Measurements from ENCODE around the gene IGSF3. TPM values are rescaled to one million over a fixed set of nuclear protein-coding genes. Genes with fewer than 3 reads are reported as not detected.
"Not testable (repeated sequence)": the region's sequence is repeated elsewhere in the genome, so short reads cannot be mapped to it uniquely, and the experiment has no call there.

IGSF3 gene
- total RNA-seq, 4 donors from 2014 or later = 1.7 to 8.5 (median 5.1) TPM

- 83% methylated on average over 1 of the region's 1 CpG; no CpG with 5 or more reads in 1 of the 2 donors for WGBS, 2 donors (ENCODE audit: low coverage in 1 of 2)
- peaks cover 0 to 13% (median 4%) of the 10 kb centered on the region in 3 donors for H3K4me1 ChIP-seq
- no peak for ATAC-seq
- H3K9me3 ChIP-seq = no peaks in the 10 kb centered on the region
- H3K36me3 ChIP-seq = no peaks in the 10 kb centered on the region
- no peaks in the 10 kb centered on the region for H3K27me3 ChIP-seq
- TF ChIP-seq POLR2AphosphoS5 (IDR thresholded peaks at IDR 0.05) (no peak), POLR2A (IDR thresholded peaks at IDR 0.05) (no peak)
- no peak overlapping the region for H3K4me3 ChIP-seq
- H3K27ac ChIP-seq = no peak overlapping the region
These were observed 5.9 kb downstream of the IGSF3 start for GRCh38 chr1:116661633-116662032.

GRCh38 chr1:116658645-116659044 is 8.9 kb downstream of the IGSF3 start:
- not testable (repeated sequence) for H3K4me1 ChIP-seq, H3K27ac ChIP-seq, H3K27me3 ChIP-seq, H3K36me3 ChIP-seq, H3K4me3 ChIP-seq, ATAC-seq, H3K9me3 ChIP-seq
- 80 to 93% methylated on average over 1 to 2 of the region's 5 CpGs for WGBS, 2 donors (ENCODE audit: low coverage in 1 of 2)

GRCh38 chr1:116657836-116658235 is 9.7 kb downstream of the IGSF3 start:
- WGBS, 2 donors (ENCODE audit: low coverage in 1 of 2) = 97 to 100% methylated on average over 2 to 6 of the region's 6 CpGs
- H3K36me3 ChIP-seq, H3K4me3 ChIP-seq, H3K27me3 ChIP-seq, ATAC-seq, H3K4me1 ChIP-seq, H3K27ac ChIP-seq, H3K9me3 ChIP-seq: not testable (repeated sequence)

- Histone ChIP-seq H3K9me3 (no peaks in the 10 kb centered on the region), H3K4me3 (no peak overlapping the region), H3K27me3 (no peaks in the 10 kb centered on the region), H3K36me3 (no peaks in the 10 kb centered on the region), H3K4me1 (no peaks in the 10 kb centered on the region), H3K27ac (peak overlapping the region in 1 of 4 donors; percentile 3)
- 90 to 93% methylated on average over 3 to 4 of the region's 4 CpGs for WGBS, 2 donors (ENCODE audit: low coverage in 1 of 2)
- no peak for TF ChIP-seq CTCF (IDR thresholded peaks at IDR 0.05)
- no peak for TF ChIP-seq POLR2AphosphoS5 (IDR thresholded peaks at IDR 0.05)
- TF ChIP-seq POLR2A (IDR thresholded peaks at IDR 0.05) = no peak
- TF ChIP-seq EP300 (IDR thresholded peaks at IDR 0.05) = no peak
- no peak for ATAC-seq
These were observed 13.2 kb downstream of the IGSF3 start for GRCh38 chr1:116654351-116654750.

- not testable (repeated sequence) for H3K9me3 ChIP-seq, H3K27ac ChIP-seq, H3K4me1 ChIP-seq, H3K4me3 ChIP-seq, H3K27me3 ChIP-seq, H3K36me3 ChIP-seq, ATAC-seq
- 85 to 100% methylated on average over 2 of the region's 2 CpGs for WGBS, 2 donors (ENCODE audit: low coverage in 1 of 2)
These were observed 14.9 kb downstream of the IGSF3 start for GRCh38 chr1:116652598-116652997.

DNA sequence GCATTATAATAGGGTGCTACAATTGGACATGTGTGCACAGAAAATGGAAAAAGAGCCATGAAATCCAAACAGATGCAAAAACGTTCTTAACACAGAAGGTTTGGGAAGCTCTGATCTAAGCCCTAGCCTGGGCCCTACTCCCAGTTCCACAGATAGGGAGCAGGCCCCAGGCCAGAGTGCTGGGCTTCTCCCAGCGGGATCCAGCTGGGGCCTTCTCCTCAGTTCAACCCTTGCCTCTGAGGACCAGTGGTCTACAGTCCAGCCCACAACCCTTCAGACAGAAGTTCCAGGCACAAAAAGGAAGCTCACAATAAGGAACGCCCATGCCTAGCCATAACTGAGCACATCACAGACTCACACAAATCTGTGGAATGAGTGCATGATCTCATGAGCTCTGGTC is 16.8 kb downstream of the IGSF3 start:
- WGBS, 2 donors (ENCODE audit: low coverage in 1 of 2) = 38% methylated on average over 1 of the region's 3 CpGs; no CpG with 5 or more reads in 1 of the 2 donors
- not testable (repeated sequence) for H3K27me3 ChIP-seq, H3K9me3 ChIP-seq

DNA sequence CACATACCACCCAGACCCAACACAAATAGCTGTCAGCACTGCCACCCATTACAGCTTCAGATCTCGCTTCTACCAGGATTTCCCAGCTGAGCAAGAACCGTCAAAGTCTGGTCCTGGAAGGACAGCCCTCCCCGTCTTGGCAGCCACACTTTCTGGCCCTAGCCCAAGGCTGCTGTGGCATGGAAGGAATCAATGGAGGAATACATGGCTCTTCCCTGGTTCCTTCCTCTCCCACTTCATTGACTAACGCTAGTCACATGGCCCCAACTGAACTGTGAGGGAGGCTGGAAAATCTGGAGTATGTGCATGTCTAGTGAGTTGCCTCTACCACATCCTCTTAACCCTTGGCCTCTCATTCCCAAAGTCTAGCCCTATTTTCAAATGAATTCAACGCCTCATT is 18.5 kb downstream of the IGSF3 start:
- H3K9me3 ChIP-seq, H3K4me1 ChIP-seq, H3K27ac ChIP-seq, H3K27me3 ChIP-seq, H3K4me3 ChIP-seq, H3K36me3 ChIP-seq, ATAC-seq: not testable (repeated sequence)
- 97 to 100% methylated on average over 1 to 2 of the region's 5 CpGs for WGBS, 2 donors (ENCODE audit: low coverage in 1 of 2)

More for the DNA sequence above, 16.8 kb downstream of the IGSF3 start:
- not testable (repeated sequence) for H3K36me3 ChIP-seq, H3K4me3 ChIP-seq, H3K4me1 ChIP-seq, ATAC-seq, H3K27ac ChIP-seq

GRCh38 chr1:116648325-116648724 is 19.2 kb downstream of the IGSF3 start:
- H3K36me3 ChIP-seq, H3K4me1 ChIP-seq, H3K27me3 ChIP-seq, ATAC-seq, H3K4me3 ChIP-seq, H3K27ac ChIP-seq, H3K9me3 ChIP-seq: not testable (repeated sequence)
- TF ChIP-seq POLR2AphosphoS5 (IDR thresholded peaks at IDR 0.05) = peak; percentile 23
- 27 to 46% methylated on average over 5 of the region's 7 CpGs for WGBS, 2 donors (ENCODE audit: low coverage in 1 of 2)

- H3K9me3 ChIP-seq, H3K27ac ChIP-seq, H3K4me1 ChIP-seq, H3K36me3 ChIP-seq, H3K4me3 ChIP-seq, ATAC-seq, H3K27me3 ChIP-seq: not testable (repeated sequence)
- WGBS, 2 donors (ENCODE audit: low coverage in 1 of 2) = 90 to 100% methylated on average over 1 to 8 of the region's 8 CpGs
These were observed 20.3 kb downstream of the IGSF3 start for GRCh38 chr1:116647186-116647585.

DNA sequence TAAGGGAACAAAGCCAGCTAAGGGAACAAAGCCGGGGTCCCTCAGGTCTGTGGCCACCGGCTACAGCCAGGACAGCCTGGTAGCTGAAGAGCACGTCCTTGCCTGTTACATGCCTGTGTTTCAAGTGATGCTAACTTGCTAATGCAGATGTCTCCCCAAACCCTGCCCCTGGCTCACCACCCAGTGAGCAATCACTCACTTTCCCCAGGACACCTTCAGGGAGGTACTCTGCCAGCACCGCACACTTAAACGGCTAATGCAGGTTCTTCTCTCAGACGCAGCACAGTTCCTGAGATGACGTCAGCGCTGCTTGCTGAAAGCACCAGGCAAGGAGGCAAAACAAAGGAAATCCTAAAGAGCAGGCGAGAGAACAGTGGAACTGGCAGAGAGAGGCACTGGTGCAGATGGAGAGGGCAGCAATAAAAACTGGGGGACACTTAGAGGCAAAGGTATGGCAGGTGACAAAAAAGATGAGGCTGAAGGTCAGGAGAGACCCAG is 20.8 kb downstream of the IGSF3 start:
- ATAC-seq, H3K27me3 ChIP-seq, H3K36me3 ChIP-seq, H3K4me3 ChIP-seq, H3K4me1 ChIP-seq, H3K9me3 ChIP-seq: not testable (repeated sequence)
- peak overlapping the region in 1 of 4 donors; percentile 44 for H3K27ac ChIP-seq
- WGBS, 2 donors (ENCODE audit: low coverage in 1 of 2) = 68% methylated on average over 7 of the region's 9 CpGs; no CpG with 5 or more reads in 1 of the 2 donors

DNA sequence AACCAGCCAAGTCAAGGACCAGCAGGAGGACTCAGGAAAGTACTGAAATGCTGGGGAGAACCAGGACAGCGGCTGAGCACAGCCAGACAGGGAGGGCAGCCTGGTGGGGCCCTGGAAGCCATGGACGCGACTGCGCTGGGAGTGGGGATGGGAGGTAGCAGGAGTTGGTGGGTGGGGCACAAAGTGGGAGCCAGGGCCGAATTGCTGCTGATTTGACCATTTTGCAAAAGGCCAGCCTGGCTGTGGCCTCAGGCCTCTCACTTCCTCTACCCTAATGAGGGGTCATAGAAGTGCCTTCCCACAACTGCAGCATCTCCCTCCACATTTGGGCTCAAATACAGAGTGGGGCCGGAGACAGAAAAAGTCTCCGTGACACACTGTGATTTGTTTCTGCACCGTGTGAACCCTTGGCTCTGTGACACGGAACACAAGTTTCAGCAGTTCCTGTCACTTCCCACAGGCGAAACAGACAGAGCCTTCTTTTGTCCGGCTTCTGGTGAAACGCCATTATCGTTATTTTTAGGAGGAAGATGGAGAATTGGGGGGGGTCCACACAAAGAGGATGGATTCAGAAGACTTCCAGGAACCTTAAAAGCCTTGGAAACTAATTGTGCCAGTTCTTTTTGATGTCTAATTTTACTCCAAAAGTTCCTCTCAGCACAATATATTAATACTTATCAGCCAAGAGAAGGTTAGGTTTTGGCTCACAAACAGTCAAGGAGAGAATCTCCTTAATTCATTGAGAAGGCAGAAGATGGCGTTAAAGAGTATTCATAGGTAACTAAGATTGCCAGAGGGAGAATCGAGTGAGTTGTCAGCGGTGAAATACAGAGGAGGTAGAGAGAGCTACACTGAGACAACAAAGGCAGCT is 21.5 kb downstream of the IGSF3 start:
- peak overlapping the region in 1 of 4 donors; percentile 44 for H3K27ac ChIP-seq
- H3K27me3 ChIP-seq, H3K4me1 ChIP-seq, H3K4me3 ChIP-seq, H3K9me3 ChIP-seq, ATAC-seq, H3K36me3 ChIP-seq: not testable (repeated sequence)
- WGBS, 2 donors (ENCODE audit: low coverage in 1 of 2) = 45 to 54% methylated on average over 3 to 9 of the region's 16 CpGs

DNA sequence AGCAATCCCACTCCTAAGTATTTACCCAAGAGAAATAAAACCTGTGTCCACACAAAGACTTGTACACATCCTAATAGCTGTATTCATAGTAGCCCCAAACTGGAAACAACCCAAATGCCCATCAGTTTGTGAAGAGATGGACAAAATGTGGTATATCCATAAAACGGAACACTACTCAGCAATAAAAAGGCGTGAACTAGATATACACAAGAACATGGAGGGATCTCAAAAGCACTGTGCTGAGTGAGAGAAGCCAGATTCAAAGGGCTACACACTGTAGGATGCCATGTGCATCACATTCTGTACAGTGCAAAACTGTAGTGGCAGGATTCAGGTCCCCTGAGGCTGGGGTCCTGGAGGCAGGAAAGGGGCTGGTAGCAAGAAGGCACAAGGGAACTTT is 22.5 kb downstream of the IGSF3 start:
- not testable (repeated sequence) for H3K9me3 ChIP-seq, ATAC-seq, H3K36me3 ChIP-seq, H3K27ac ChIP-seq, H3K27me3 ChIP-seq, H3K4me3 ChIP-seq, H3K4me1 ChIP-seq
- no CpG with 5 or more reads among the region's 2 CpGs for WGBS, 2 donors (ENCODE audit: low coverage in 1 of 2)
